ENCODE measurements around the gene OPRM1.

DNA sequence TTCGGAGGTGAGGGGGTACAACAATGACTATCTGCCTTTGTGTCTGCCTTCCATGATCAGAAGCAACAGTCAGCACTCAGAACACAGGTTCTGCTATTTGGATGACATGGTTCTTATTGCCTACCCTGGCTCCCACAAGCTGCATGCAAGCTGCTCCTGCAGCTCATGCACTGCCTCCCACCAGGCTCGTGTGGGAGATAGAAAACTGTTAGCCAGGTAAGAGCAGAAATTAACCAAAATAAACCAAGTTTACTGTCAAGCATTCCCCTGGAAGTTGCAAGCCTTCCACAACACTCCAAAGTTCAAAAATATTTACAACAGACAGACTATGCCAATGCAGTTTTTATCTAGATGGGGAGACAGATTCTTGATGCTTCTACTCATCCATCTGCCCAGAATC is 31.0 kb downstream of the OPRM1 start:
- TF ChIP-seq, protein P1, sequence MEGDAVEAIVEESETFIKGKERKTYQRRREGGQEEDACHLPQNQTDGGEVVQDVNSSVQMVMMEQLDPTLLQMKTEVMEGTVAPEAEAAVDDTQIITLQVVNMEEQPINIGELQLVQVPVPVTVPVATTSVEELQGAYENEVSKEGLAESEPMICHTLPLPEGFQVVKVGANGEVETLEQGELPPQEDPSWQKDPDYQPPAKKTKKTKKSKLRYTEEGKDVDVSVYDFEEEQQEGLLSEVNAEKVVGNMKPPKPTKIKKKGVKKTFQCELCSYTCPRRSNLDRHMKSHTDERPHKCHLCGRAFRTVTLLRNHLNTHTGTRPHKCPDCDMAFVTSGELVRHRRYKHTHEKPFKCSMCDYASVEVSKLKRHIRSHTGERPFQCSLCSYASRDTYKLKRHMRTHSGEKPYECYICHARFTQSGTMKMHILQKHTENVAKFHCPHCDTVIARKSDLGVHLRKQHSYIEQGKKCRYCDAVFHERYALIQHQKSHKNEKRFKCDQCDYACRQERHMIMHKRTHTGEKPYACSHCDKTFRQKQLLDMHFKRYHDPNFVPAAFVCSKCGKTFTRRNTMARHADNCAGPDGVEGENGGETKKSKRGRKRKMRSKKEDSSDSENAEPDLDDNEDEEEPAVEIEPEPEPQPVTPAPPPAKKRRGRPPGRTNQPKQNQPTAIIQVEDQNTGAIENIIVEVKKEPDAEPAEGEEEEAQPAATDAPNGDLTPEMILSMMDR (IDR thresholded peaks at IDR 0.05): no peak
- TF ChIP-seq EP300 (IDR thresholded peaks at IDR 0.05): no peak

All from ovary (tissue), 3 donors.